ENCODE results near the gene DNM3. TPM values are rescaled to one million over a fixed set of nuclear protein-coding genes. Genes with fewer than 3 reads are reported as not detected.

Gene DNM3
- total and polyA plus RNA-seq, 2 of the 8 experiments (the other 6 are each of a cell fraction or from before 2014, with no cell fraction given): 2.0 to 8.5 TPM

DNA sequence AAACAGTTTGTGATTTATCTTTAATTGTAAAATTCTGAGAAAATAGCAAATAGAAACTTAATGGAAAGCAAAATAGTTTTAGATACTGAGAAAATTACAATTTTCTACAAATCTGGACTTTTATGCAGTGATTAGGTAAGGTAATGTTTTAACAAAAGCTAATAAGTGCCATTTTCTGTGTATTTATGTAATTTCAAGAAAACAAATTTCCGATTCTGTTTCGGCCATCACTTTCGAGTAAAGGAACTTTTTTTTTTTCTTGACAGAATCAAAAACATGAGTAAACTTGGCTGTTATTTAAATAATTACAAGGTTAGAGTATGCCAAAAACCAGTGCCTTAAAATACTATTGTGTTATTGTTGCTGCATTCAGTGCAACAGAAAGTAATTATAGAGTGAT, 298.8 kb downstream of the DNM3 start (continued):
- TF ChIP-seq BACH1 (IDR thresholded peaks at IDR 0.05; ENCODE audit: low read length): no peak
- no peak for TF ChIP-seq RAD21 (IDR thresholded peaks at IDR 0.05 in 1 of 2, conservative IDR thresholded peaks at IDR 0.05 in 1 of 2; ENCODE audit: low read depth in 2 of 2, low read length in 2 of 2)
- TF ChIP-seq EGR1 (IDR thresholded peaks at IDR 0.05; ENCODE audit: borderline replicate concordance, low read depth, low read length): no peak
- no peak for TF ChIP-seq GTF2F1 (IDR thresholded peaks at IDR 0.05; ENCODE audit: borderline replicate concordance, low read depth, low read length)
- TF ChIP-seq EP300 (IDR thresholded peaks at IDR 0.05; ENCODE audit: borderline replicate concordance in 1 of 2, low read depth in 2 of 2, low read length in 2 of 2): no peak
- no peak for TF ChIP-seq ZNF274 (IDR thresholded peaks at IDR 0.05; ENCODE audit: borderline replicate concordance, extremely low read depth, low read length)
- TF ChIP-seq CHD1 (IDR thresholded peaks at IDR 0.05; ENCODE audit: low read depth, low read length): no peak
- no peak for TF ChIP-seq NRF1 (IDR thresholded peaks at IDR 0.05; ENCODE audit: low read depth, low read length)

Measured in H1 (cell line).